ENCODE data around the gene ADGRB3. TPM values are rescaled to one million over a fixed set of nuclear protein-coding genes. Genes with fewer than 3 reads are reported as not detected.

ADGRB3 gene
- total and polyA plus RNA-seq, 8 donors = 0.04 to 0.34 (median 0.21) TPM

DNA sequence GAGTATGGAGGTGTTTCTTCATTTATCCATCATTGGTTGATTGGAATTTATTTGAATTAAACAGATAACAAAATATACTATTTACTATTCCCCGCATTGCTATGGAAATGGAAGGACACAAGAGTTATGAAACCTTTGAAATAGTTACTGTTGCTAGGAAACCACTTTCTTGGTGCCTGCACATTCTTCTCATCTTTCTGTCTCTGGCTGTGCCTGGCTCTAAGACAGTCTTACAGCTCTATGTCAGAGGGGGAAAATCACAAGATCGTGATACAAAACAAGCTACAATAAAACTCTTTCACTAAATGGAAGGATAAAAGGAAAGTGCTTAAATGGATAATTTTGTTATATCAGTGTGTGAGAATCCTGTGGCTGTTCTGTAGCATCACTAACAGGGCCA, 708.8 kb downstream of the ADGRB3 start:
- H3K27ac ChIP-seq = no peak overlapping the region
- DNase-seq (no peak), FAIRE-seq (no peak), ATAC-seq (no peak)
- intact Hi-C loops (cut with DNase I) = no loop called here
- 34 to 59% methylated on average over 2 of the region's 2 CpGs for WGBS, 2 donors
- H3K27me3 ChIP-seq = no peaks in the 10 kb centered on the region
- H3K36me3 ChIP-seq = no peaks in the 10 kb centered on the region
- no peaks in the 10 kb centered on the region for H3K9me3 ChIP-seq
- H3K4me1 ChIP-seq = no peaks in the 10 kb centered on the region
- TF ChIP-seq, protein P1, sequence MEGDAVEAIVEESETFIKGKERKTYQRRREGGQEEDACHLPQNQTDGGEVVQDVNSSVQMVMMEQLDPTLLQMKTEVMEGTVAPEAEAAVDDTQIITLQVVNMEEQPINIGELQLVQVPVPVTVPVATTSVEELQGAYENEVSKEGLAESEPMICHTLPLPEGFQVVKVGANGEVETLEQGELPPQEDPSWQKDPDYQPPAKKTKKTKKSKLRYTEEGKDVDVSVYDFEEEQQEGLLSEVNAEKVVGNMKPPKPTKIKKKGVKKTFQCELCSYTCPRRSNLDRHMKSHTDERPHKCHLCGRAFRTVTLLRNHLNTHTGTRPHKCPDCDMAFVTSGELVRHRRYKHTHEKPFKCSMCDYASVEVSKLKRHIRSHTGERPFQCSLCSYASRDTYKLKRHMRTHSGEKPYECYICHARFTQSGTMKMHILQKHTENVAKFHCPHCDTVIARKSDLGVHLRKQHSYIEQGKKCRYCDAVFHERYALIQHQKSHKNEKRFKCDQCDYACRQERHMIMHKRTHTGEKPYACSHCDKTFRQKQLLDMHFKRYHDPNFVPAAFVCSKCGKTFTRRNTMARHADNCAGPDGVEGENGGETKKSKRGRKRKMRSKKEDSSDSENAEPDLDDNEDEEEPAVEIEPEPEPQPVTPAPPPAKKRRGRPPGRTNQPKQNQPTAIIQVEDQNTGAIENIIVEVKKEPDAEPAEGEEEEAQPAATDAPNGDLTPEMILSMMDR (IDR thresholded peaks at IDR 0.05) = no peak
- no peak overlapping the region for H3K4me3 ChIP-seq

- WGBS, 2 donors = 60 to 79% methylated on average over 7 of the region's 7 CpGs
Measured at GRCh38 chr6:69349771-69350170, 714.7 kb downstream of the ADGRB3 start.

GRCh38 chr6:69362209-69362608, 727.1 kb downstream of the ADGRB3 start:
- Histone ChIP-seq H3K36me3 (no peaks in the 10 kb centered on the region), H3K9me3 (no peaks in the 10 kb centered on the region), H3K27me3 (no peaks in the 10 kb centered on the region), H3K27ac (no peak overlapping the region), H3K4me3 (no peak overlapping the region), H3K4me1 (no peaks in the 10 kb centered on the region)
- intact Hi-C loops (cut with DNase I) = no loop called here
- TF ChIP-seq, protein P1 (IDR thresholded peaks at IDR 0.05) = no peak
- 49 to 75% methylated on average over 3 of the region's 3 CpGs for WGBS, 2 donors
- FAIRE-seq (no peak), DNase-seq (no peak), ATAC-seq (no peak)

More at GRCh38 chr6:69349771-69350170, 714.7 kb downstream of the ADGRB3 start:
- no peak for FAIRE-seq
- intact Hi-C loops (cut with DNase I) = no loop called here
- TF ChIP-seq, protein P1 (IDR thresholded peaks at IDR 0.05) = no peak
- Histone ChIP-seq H3K27ac (no peak overlapping the region), H3K36me3 (no peaks in the 10 kb centered on the region), H3K4me3 (no peak overlapping the region), H3K4me1 (no peaks in the 10 kb centered on the region), H3K9me3 (no peaks in the 10 kb centered on the region), H3K27me3 (no peaks in the 10 kb centered on the region)
- ATAC-seq = no peak
- no peak for DNase-seq

DNA sequence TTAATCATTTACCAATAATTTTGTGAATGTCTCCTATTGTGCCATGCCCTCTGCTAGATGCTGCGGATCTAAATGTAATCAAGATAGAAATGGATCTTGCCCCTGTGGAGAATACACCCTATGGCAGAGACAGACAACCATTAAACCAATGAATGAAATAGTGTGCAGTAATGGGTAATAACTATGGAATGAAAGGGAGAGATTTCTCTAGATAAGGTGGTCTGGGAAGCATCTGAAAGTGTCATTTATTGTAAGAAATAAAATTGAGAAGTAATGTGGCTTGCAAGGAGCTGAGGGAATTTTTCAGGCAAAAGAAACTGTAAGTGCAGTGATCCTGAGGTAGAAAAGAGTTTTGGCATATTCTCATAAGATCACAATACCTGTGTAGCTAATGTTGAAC, 731.7 kb downstream of the ADGRB3 start:
- no peak for FAIRE-seq
- intact Hi-C loops (cut with DNase I) = no loop called here
- 67 to 85% methylated on average over 1 of the region's 1 CpG for WGBS, 2 donors

GRCh38 chr6:69368613-69369012, 733.5 kb downstream of the ADGRB3 start:
- intact Hi-C loops (cut with DNase I) = no loop called here
- TF ChIP-seq, protein P1 (IDR thresholded peaks at IDR 0.05) = no peak

More for the DNA sequence above, 731.7 kb downstream of the ADGRB3 start:
- ATAC-seq (no peak), DNase-seq (no peak)
- Histone ChIP-seq H3K36me3 (no peaks in the 10 kb centered on the region), H3K4me3 (no peak overlapping the region), H3K9me3 (no peaks in the 10 kb centered on the region), H3K27me3 (no peaks in the 10 kb centered on the region), H3K4me1 (no peaks in the 10 kb centered on the region), H3K27ac (no peak overlapping the region)
- TF ChIP-seq, protein P1 (IDR thresholded peaks at IDR 0.05) = no peak

More at GRCh38 chr6:69368613-69369012, 733.5 kb downstream of the ADGRB3 start:
- FAIRE-seq (no peak), ATAC-seq (no peak), DNase-seq (no peak)
- no peak overlapping the region for H3K4me3 ChIP-seq
- 35 to 59% methylated on average over 1 of the region's 1 CpG for WGBS, 2 donors
- no peak overlapping the region for H3K27ac ChIP-seq
- no peaks in the 10 kb centered on the region for H3K4me1 ChIP-seq
- no peaks in the 10 kb centered on the region for H3K36me3 ChIP-seq
- H3K27me3 ChIP-seq = no peaks in the 10 kb centered on the region
- H3K9me3 ChIP-seq = no peaks in the 10 kb centered on the region

All from pancreas (tissue), 10 donors.